Smooth muscle cell (in vitro differentiated cells): Measurements from ENCODE around the gene DAPL1. TPM values are rescaled to one million over a fixed set of nuclear protein-coding genes. Genes with fewer than 3 reads are reported as not detected.

Experiments
- DNase-seq: peaks from one replicate; lab custom pipeline; 2025; ENCODE audit not compliant: unreplicated experiment; lab: John Stamatoyannopoulos, UW
- H2AFZ ChIP-seq: fragments of 200-600 bp; sonication (generic); 2 replicates; pipeline ENCODE4 v1.6.0; 2016; ENCODE audit warnings: antibody characterized with exemption, low read depth, mild to moderate bottlenecking
- H3F3A ChIP-seq: fragments of 200-600 bp; sonication (generic); 2 replicates; pipeline ENCODE4 v1.6.0; 2017; ENCODE audit warnings: antibody characterized with exemption, low read depth
- H3K27ac ChIP-seq: fragments of 200-600 bp; sonication (generic); 2 replicates; pipeline ENCODE4 v1.5.1; 2016; ENCODE audit warnings: low read depth, mild to moderate bottlenecking
- H3K27me3 ChIP-seq: fragments of 200-600 bp; sonication (generic); 2 replicates; pipeline ENCODE4 v1.6.1; 2016; ENCODE audit warnings: low read depth, mild to moderate bottlenecking
- H3K36me3 ChIP-seq: fragments of 200-600 bp; sonication (generic); 2 replicates; pipeline ENCODE4 v1.5.1; 2016; ENCODE audit warnings: low read depth
- H3K4me1 ChIP-seq: fragments of 200-600 bp; sonication (generic); 2 replicates; pipeline ENCODE4 v1.5.1; 2016; ENCODE audit warnings: low read depth
- H3K4me2 ChIP-seq: fragments of 200-600 bp; sonication (generic); 2 replicates; pipeline ENCODE4 v1.6.0; 2016; ENCODE audit warnings: mild to moderate bottlenecking
- H3K4me3 ChIP-seq: fragments of 200-600 bp; sonication (generic); 2 replicates; pipeline ENCODE4 v1.5.1; 2016; ENCODE audit warnings: mild to moderate bottlenecking
- H3K79me2 ChIP-seq: fragments of 200-600 bp; sonication (generic); 2 replicates; pipeline ENCODE4 v1.6.0; 2016; ENCODE audit warnings: low read depth, mild to moderate bottlenecking
- H3K9ac ChIP-seq: fragments of 200-600 bp; sonication (generic); 2 replicates; pipeline ENCODE4 v1.6.0; 2016; ENCODE audit warnings: low read depth
- H3K9me3 ChIP-seq: fragments of 200-600 bp; sonication (generic); replicated peaks from 2 replicates; pipeline ENCODE4 v1.5.1; 2016; ENCODE audit warnings: low read depth
- H4K20me1 ChIP-seq: fragments of 200-600 bp; sonication (generic); 2 replicates; pipeline ENCODE4 v1.6.0; 2016; ENCODE audit warnings: low read depth
- CTCF ChIP-seq: fragments of 200-600 bp; sonication (generic); IDR thresholded peaks from 2 replicates; pipeline ENCODE4 v1.5.1; 2017; ENCODE audit warnings: borderline replicate concordance, mild to moderate bottlenecking, antibody characterized with exemption; ENCODE audit not compliant: insufficient read depth, poor library complexity, severe bottlenecking
- WGBS: methylation state at CpG from one replicate; pipeline ENCODE4 v1.1.7; 2016; ENCODE audit warnings: low lambda C conversion rate; 5-methylcytosine and 5-hydroxymethylcytosine counted together
- polyA plus RNA-seq: library from polyadenylated mRNA; unstranded; fragments of >200 nt; fragmentation: Nextera tagmentation; extraction: Ambion mirVana; gene quantifications from 2 replicates; pipeline ENCODE4 v1.2.1, GENCODE V29; 2016
- total RNA-seq: library from RNA; depleted of rRNA; stranded (reverse); fragments of >200 nt; gene quantifications from 2 replicates; pipeline ENCODE4 v1.2.3, GENCODE V29; 2014

Gene DAPL1
- total and polyA plus RNA-seq, 2 experiments from 2014 or later: not detected

GRCh38 chr2:158747281-158747680 is 47.8 kb upstream of the DAPL1 start:
- Histone ChIP-seq H3K4me3 (no peak overlapping the region), H3F3A (no peaks in the 10 kb centered on the region), H3K79me2 (no peaks in the 10 kb centered on the region), H3K36me3 (no peaks in the 10 kb centered on the region), H2AFZ (no peak overlapping the region), H3K9me3 (no peaks in the 10 kb centered on the region), H3K27ac (no peak overlapping the region), H3K27me3 (peaks cover 34% of the 10 kb centered on the region), H3K4me1 (no peaks in the 10 kb centered on the region), H4K20me1 (no peaks in the 10 kb centered on the region), H3K9ac (no peak overlapping the region), H3K4me2 (no peak overlapping the region)
- 76% methylated on average over 2 of the region's 2 CpGs for WGBS
- TF ChIP-seq CTCF: no peak
- no peak for DNase-seq

GRCh38 chr2:158748926-158749590 is 46.1 kb upstream of the DAPL1 start:
- H3K27me3 ChIP-seq: peaks cover 34% of the 10 kb centered on the region
- DNase-seq: no peak
- H3K4me2 ChIP-seq: no peak overlapping the region
- H2AFZ ChIP-seq: no peak overlapping the region
- no peaks in the 10 kb centered on the region for H3K79me2 ChIP-seq
- no peaks in the 10 kb centered on the region for H4K20me1 ChIP-seq
- H3K4me1 ChIP-seq: peaks cover 5% of the 10 kb centered on the region
- no peaks in the 10 kb centered on the region for H3K9me3 ChIP-seq
- no peak overlapping the region for H3K4me3 ChIP-seq
- no peaks in the 10 kb centered on the region for H3F3A ChIP-seq
- 87% methylated on average over 2 of the region's 2 CpGs for WGBS
- no peak for TF ChIP-seq CTCF
- H3K27ac ChIP-seq: no peak overlapping the region
- H3K36me3 ChIP-seq: no peaks in the 10 kb centered on the region
- H3K9ac ChIP-seq: no peak overlapping the region

GRCh38 chr2:158750458-158751125 is 44.5 kb upstream of the DAPL1 start:
- no peak for TF ChIP-seq CTCF
- WGBS: 72% methylated on average over 5 of the region's 5 CpGs
- Histone ChIP-seq H4K20me1 (no peaks in the 10 kb centered on the region), H3K4me1 (peaks cover 5% of the 10 kb centered on the region), H3K4me3 (no peak overlapping the region), H3K4me2 (no peak overlapping the region), H3K9ac (no peak overlapping the region), H3K27me3 (peaks cover 34% of the 10 kb centered on the region), H3K27ac (no peak overlapping the region), H3K79me2 (no peaks in the 10 kb centered on the region), H3F3A (no peaks in the 10 kb centered on the region), H3K9me3 (no peaks in the 10 kb centered on the region), H2AFZ (no peak overlapping the region), H3K36me3 (no peaks in the 10 kb centered on the region)
- no peak for DNase-seq
